ENCODE data around the gene SIM2.

The SIM2 gene

GRCh38 chr21:36728371-36729111 is 29.6 kb downstream of the SIM2 start:
- no peak overlapping the region for H3K4me3 Mint-ChIP-seq
- peaks cover 11% of the 10 kb centered on the region for H3K27me3 Mint-ChIP-seq
- no peaks in the 10 kb centered on the region for H3K36me3 Mint-ChIP-seq
- no peaks in the 10 kb centered on the region for H3K9me3 Mint-ChIP-seq (ENCODE audit: low read depth)
- H3K27ac Mint-ChIP-seq, result no peak overlapping the region
- H3K4me1 Mint-ChIP-seq (ENCODE audit: low read depth), result no peaks in the 10 kb centered on the region

- H3K36me3 Mint-ChIP-seq, result no peaks in the 10 kb centered on the region
- no peak overlapping the region for H3K27ac Mint-ChIP-seq
- H3K27me3 Mint-ChIP-seq, result peaks cover 11% of the 10 kb centered on the region
- no peaks in the 10 kb centered on the region for H3K4me1 Mint-ChIP-seq (ENCODE audit: low read depth)
- no peaks in the 10 kb centered on the region for H3K9me3 Mint-ChIP-seq (ENCODE audit: low read depth)
- H3K4me3 Mint-ChIP-seq, result no peak overlapping the region
Measured at GRCh38 chr21:36729310-36729970, 30.5 kb downstream of the SIM2 start.

GRCh38 chr21:36730291-36731281 is 31.7 kb downstream of the SIM2 start:
- Mint-ChIP-seq H3K4me1 (ENCODE audit: low read depth) (no peaks in the 10 kb centered on the region), H3K36me3 (no peaks in the 10 kb centered on the region), H3K27ac (no peak overlapping the region), H3K9me3 (ENCODE audit: low read depth) (no peaks in the 10 kb centered on the region), H3K4me3 (no peak overlapping the region), H3K27me3 (peaks cover 15% of the 10 kb centered on the region)

- peaks cover 15% of the 10 kb centered on the region for H3K27me3 Mint-ChIP-seq
- no peaks in the 10 kb centered on the region for H3K4me1 Mint-ChIP-seq (ENCODE audit: low read depth)
- H3K36me3 Mint-ChIP-seq, result no peaks in the 10 kb centered on the region
- no peaks in the 10 kb centered on the region for H3K9me3 Mint-ChIP-seq (ENCODE audit: low read depth)
- no peak overlapping the region for H3K27ac Mint-ChIP-seq
- no peak overlapping the region for H3K4me3 Mint-ChIP-seq
Measured at GRCh38 chr21:36732217-36732616, 33.3 kb downstream of the SIM2 start.

- no peak overlapping the region for H3K4me3 Mint-ChIP-seq
- H3K4me1 Mint-ChIP-seq (ENCODE audit: low read depth), result no peaks in the 10 kb centered on the region
- H3K27me3 Mint-ChIP-seq, result peaks cover 13% of the 10 kb centered on the region
- no peaks in the 10 kb centered on the region for H3K36me3 Mint-ChIP-seq
- H3K27ac Mint-ChIP-seq, result no peak overlapping the region
- no peaks in the 10 kb centered on the region for H3K9me3 Mint-ChIP-seq (ENCODE audit: low read depth)
Measured at GRCh38 chr21:36732761-36733160, 33.8 kb downstream of the SIM2 start.

GRCh38 chr21:36733857-36734256 is 34.9 kb downstream of the SIM2 start:
- Mint-ChIP-seq H3K27ac (no peak overlapping the region), H3K4me3 (no peak overlapping the region), H3K27me3 (peaks cover 13% of the 10 kb centered on the region), H3K36me3 (no peaks in the 10 kb centered on the region), H3K9me3 (ENCODE audit: low read depth) (no peaks in the 10 kb centered on the region), H3K4me1 (ENCODE audit: low read depth) (no peaks in the 10 kb centered on the region)

GRCh38 chr21:36734367-36735200 is 35.7 kb downstream of the SIM2 start:
- no peaks in the 10 kb centered on the region for H3K4me1 Mint-ChIP-seq (ENCODE audit: low read depth)

GRCh38 chr21:36735201-36735515 is 36.2 kb downstream of the SIM2 start:
- H3K4me3 Mint-ChIP-seq, result no peak overlapping the region
- no peaks in the 10 kb centered on the region for H3K36me3 Mint-ChIP-seq
- H3K27ac Mint-ChIP-seq, result no peak overlapping the region
- H3K27me3 Mint-ChIP-seq, result peaks cover 9% of the 10 kb centered on the region
- H3K9me3 Mint-ChIP-seq (ENCODE audit: low read depth), result no peaks in the 10 kb centered on the region
- H3K4me1 Mint-ChIP-seq (ENCODE audit: low read depth), result no peaks in the 10 kb centered on the region

More at GRCh38 chr21:36734367-36735200, 35.7 kb downstream of the SIM2 start:
- Mint-ChIP-seq H3K27me3 (peaks cover 14% of the 10 kb centered on the region), H3K9me3 (ENCODE audit: low read depth) (no peaks in the 10 kb centered on the region), H3K4me3 (no peak overlapping the region), H3K27ac (no peak overlapping the region), H3K36me3 (no peaks in the 10 kb centered on the region)

GRCh38 chr21:36735724-36736320 is 36.9 kb downstream of the SIM2 start:
- Mint-ChIP-seq H3K4me1 (ENCODE audit: low read depth) (no peaks in the 10 kb centered on the region), H3K36me3 (no peaks in the 10 kb centered on the region), H3K4me3 (no peak overlapping the region), H3K9me3 (ENCODE audit: low read depth) (no peaks in the 10 kb centered on the region), H3K27ac (no peak overlapping the region), H3K27me3 (peaks cover 7% of the 10 kb centered on the region)

GRCh38 chr21:36738489-36739126 is 39.7 kb downstream of the SIM2 start:
- Mint-ChIP-seq H3K4me3 (no peak overlapping the region), H3K4me1 (ENCODE audit: low read depth) (no peaks in the 10 kb centered on the region)

GRCh38 chr21:36741506-36741905 is 42.6 kb downstream of the SIM2 start:
- no peak overlapping the region for H3K27ac Mint-ChIP-seq
- no peaks in the 10 kb centered on the region for H3K9me3 Mint-ChIP-seq (ENCODE audit: low read depth)
- peaks cover under 1% of the 10 kb centered on the region for H3K4me1 Mint-ChIP-seq (ENCODE audit: low read depth)
- H3K36me3 Mint-ChIP-seq, result no peaks in the 10 kb centered on the region
- peaks cover 10% of the 10 kb centered on the region for H3K27me3 Mint-ChIP-seq
- no peak overlapping the region for H3K4me3 Mint-ChIP-seq

More at GRCh38 chr21:36738489-36739126, 39.7 kb downstream of the SIM2 start:
- Mint-ChIP-seq H3K27me3 (peaks cover 6% of the 10 kb centered on the region), H3K9me3 (ENCODE audit: low read depth) (no peaks in the 10 kb centered on the region), H3K36me3 (no peaks in the 10 kb centered on the region), H3K27ac (no peak overlapping the region)

- H3K9me3 Mint-ChIP-seq (ENCODE audit: low read depth), result no peaks in the 10 kb centered on the region
- H3K27ac Mint-ChIP-seq, result no peak overlapping the region
- H3K27me3 Mint-ChIP-seq, result peaks cover 17% of the 10 kb centered on the region
- no peaks in the 10 kb centered on the region for H3K36me3 Mint-ChIP-seq
- H3K4me3 Mint-ChIP-seq, result no peak overlapping the region
- peaks cover 9% of the 10 kb centered on the region for H3K4me1 Mint-ChIP-seq (ENCODE audit: low read depth)
Measured at GRCh38 chr21:36743008-36743407, 44.1 kb downstream of the SIM2 start.

GRCh38 chr21:36743446-36743845 is 44.5 kb downstream of the SIM2 start:
- peaks cover 19% of the 10 kb centered on the region for H3K27me3 Mint-ChIP-seq
- H3K27ac Mint-ChIP-seq, result no peak overlapping the region
- H3K9me3 Mint-ChIP-seq (ENCODE audit: low read depth), result no peaks in the 10 kb centered on the region
- no peak overlapping the region for H3K4me3 Mint-ChIP-seq
- no peaks in the 10 kb centered on the region for H3K36me3 Mint-ChIP-seq
- peaks cover 12% of the 10 kb centered on the region for H3K4me1 Mint-ChIP-seq (ENCODE audit: low read depth)

- H3K9me3 Mint-ChIP-seq (ENCODE audit: low read depth), result no peaks in the 10 kb centered on the region
- H3K4me3 Mint-ChIP-seq, result no peak overlapping the region
- H3K27me3 Mint-ChIP-seq, result peaks cover 25% of the 10 kb centered on the region
- no peak overlapping the region for H3K27ac Mint-ChIP-seq
- peaks cover 16% of the 10 kb centered on the region for H3K4me1 Mint-ChIP-seq (ENCODE audit: low read depth)
- peaks cover under 1% of the 10 kb centered on the region for H3K36me3 Mint-ChIP-seq
Measured at GRCh38 chr21:36744190-36744559, 45.3 kb downstream of the SIM2 start.
